K562 (cell line): ENCODE data around the gene CLEC18A.
"Not testable (repeated sequence)": the region's sequence is repeated elsewhere in the genome, so short reads cannot be mapped to it uniquely, and the experiment has no call there.

ENCODE experiments used
- COPS2 ChIP-seq: fragments of 450-650 bp; conservative IDR thresholded peaks from 2 replicates; pipeline ENCODE4 v1.6.1; 2016; ENCODE audit warnings: mild to moderate bottlenecking, moderate library complexity
- E2F1 ChIP-seq: sonication (generic); formaldehyde crosslinking; IDR thresholded peaks from 2 replicates; pipeline ENCODE4 v1.8.1; 2023; ENCODE audit warnings: mild to moderate bottlenecking, missing genetic modification reagents, moderate library complexity
- EZH2 ChIP-seq: IDR thresholded peaks from 2 replicates; pipeline ENCODE4 v1.6.1; 2012; ENCODE audit warnings: low read depth, mild to moderate bottlenecking, inconsistent platforms, low read length, borderline replicate concordance
- RBM15 ChIP-seq: fragments of 200-400 bp; formaldehyde crosslinking; IDR thresholded peaks from 2 replicates; pipeline ENCODE4 v1.6.1; 2018; ENCODE audit warnings: mild to moderate bottlenecking, low read length, moderate library complexity; ENCODE audit not compliant: insufficient read depth
- SRF ChIP-seq, 2 experiments: fragments of 250-450, 450-650 bp in 1 of 2; sonication (Bioruptor Pico) in 1 of 2; sonication (generic) in 1 of 2; formaldehyde crosslinking; IDR thresholded peaks; 2 replicates each; pipeline versions ENCODE4 v1.5.0 to v1.5.1; 2020 to 2022; ENCODE audit warnings: mild to moderate bottlenecking in 1 of 2, missing genetic modification reagents in 1 of 2
- ZSCAN29 ChIP-seq: fragments of 450-650 bp; IDR thresholded peaks from 2 replicates; pipeline ENCODE4 v1.6.1; 2017
- TF ChIP-seq, protein P1 (sequence below): fragments of 450-650 bp; IDR thresholded peaks from 2 replicates; pipeline ENCODE4 v1.6.1; 2017; ENCODE audit warnings: mild to moderate bottlenecking, moderate library complexity

DNA sequence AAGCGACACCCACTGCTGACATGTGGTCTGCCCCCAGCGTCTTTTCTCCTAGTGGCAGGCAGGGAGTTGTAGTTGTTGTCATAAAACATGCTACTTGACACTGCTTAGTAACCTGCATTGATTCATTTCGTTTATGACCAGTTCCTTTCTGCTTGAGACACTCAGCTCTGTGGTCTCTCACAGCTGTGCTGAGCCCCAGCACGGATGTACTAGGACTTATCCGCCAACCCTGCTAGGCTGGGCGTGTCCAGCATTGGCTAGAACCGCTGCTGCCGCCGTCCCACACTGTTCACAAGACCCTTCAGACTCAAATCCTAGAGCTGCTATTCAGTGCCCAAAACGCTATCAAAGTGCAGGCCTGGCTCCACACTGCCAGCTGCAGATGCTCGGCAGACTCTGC, 60.0 kb downstream of the CLEC18A start:
- not testable (repeated sequence) for TF ChIP-seq ZSCAN29; RBM15; E2F1 (CRISPR knock-in tag); EZH2; COPS2; SRF (CRISPR knock-in tag; IDR thresholded peaks at IDR 0.05)
- TF ChIP-seq, protein P1, sequence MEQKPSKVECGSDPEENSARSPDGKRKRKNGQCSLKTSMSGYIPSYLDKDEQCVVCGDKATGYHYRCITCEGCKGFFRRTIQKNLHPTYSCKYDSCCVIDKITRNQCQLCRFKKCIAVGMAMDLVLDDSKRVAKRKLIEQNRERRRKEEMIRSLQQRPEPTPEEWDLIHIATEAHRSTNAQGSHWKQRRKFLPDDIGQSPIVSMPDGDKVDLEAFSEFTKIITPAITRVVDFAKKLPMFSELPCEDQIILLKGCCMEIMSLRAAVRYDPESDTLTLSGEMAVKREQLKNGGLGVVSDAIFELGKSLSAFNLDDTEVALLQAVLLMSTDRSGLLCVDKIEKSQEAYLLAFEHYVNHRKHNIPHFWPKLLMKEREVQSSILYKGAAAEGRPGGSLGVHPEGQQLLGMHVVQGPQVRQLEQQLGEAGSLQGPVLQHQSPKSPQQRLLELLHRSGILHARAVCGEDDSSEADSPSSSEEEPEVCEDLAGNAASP, result not testable (repeated sequence)
